HepG2 (cell line): ENCODE results near the gene ARL3. TPM values are rescaled to one million over a fixed set of nuclear protein-coding genes. Genes with fewer than 3 reads are reported as not detected.

Experiments used
- ARID5B ChIP-seq: IDR thresholded peaks from 2 replicates; pipeline ENCODE4 v1.4.0; 2020; ENCODE audit warnings: mild to moderate bottlenecking, missing genetic modification reagents
- KLF12 ChIP-seq: sonication (generic); formaldehyde crosslinking; IDR thresholded peaks from 2 replicates; pipeline ENCODE4 v1.4.0; 2020; ENCODE audit warnings: missing genetic modification reagents, borderline replicate concordance
- MIER3 ChIP-seq: IDR thresholded peaks from 2 replicates; pipeline ENCODE4 v1.6.1; 2016; ENCODE audit warnings: missing compliant biosample characterization, borderline replicate concordance
- NR2C2 ChIP-seq: sonication (generic); formaldehyde crosslinking; IDR thresholded peaks from 2 replicates; pipeline ENCODE4 v1.4.0; 2020; ENCODE audit warnings: missing genetic modification reagents, mild to moderate bottlenecking, moderate library complexity, borderline replicate concordance
- PRDM10 ChIP-seq: sonication (generic); formaldehyde crosslinking; IDR thresholded peaks from 2 replicates; pipeline ENCODE4 v1.4.0; 2020; ENCODE audit warnings: low read depth, missing genetic modification reagents
- RERE ChIP-seq: IDR thresholded peaks from 2 replicates; pipeline ENCODE4 v1.6.1; 2016; ENCODE audit warnings: low read depth, missing genetic modification reagents, missing compliant biosample characterization
- STAT6 ChIP-seq: sonication (generic); formaldehyde crosslinking; IDR thresholded peaks from 2 replicates; pipeline ENCODE4 v1.4.0; 2020; ENCODE audit warnings: missing genetic modification reagents, mild to moderate bottlenecking, borderline replicate concordance
- ZNF232 ChIP-seq: sonication (generic); formaldehyde crosslinking; IDR thresholded peaks from 2 replicates; pipeline ENCODE4 v1.4.0; 2020; ENCODE audit warnings: missing genetic modification reagents, borderline replicate concordance
- ZNF335 ChIP-seq: sonication (generic); formaldehyde crosslinking; IDR thresholded peaks from 2 replicates; pipeline ENCODE4 v1.4.0; 2020; ENCODE audit warnings: missing genetic modification reagents
- ZNF614 ChIP-seq: IDR thresholded peaks from 2 replicates; pipeline ENCODE4 v1.6.1; 2018; ENCODE audit warnings: missing biosample characterization, missing genetic modification reagents, inconsistent platforms, borderline replicate concordance
- polyA plus RNA-seq, 8 experiments: library from polyadenylated mRNA; depleted of rRNA in 3 of 8; stranded (reverse) in 7 of 8; unstranded in 1 of 8; fragments of >200 nt; fragmentation: Illumina TruSeq in 4 of 8; extraction: Trizol in 4 of 8; gene quantifications; 2 replicates each; pipeline versions ENCODE4 v1.2.1 to v1.2.3, GENCODE V29; 2011 to 2016; ENCODE audit warnings: low read depth in 4 of 8, missing spikeins in 1 of 8, mixed read lengths in 1 of 8; ENCODE audit not compliant: insufficient read depth in 1 of 8
- total RNA-seq, 5 experiments: library from RNA; depleted of rRNA; stranded (reverse); fragments of >200 nt; fragmentation: Illumina TruSeq; extraction: Trizol; gene quantifications; 2 replicates each; pipeline ENCODE4 v1.2.3, GENCODE V29; 2016; ENCODE audit warnings: low read depth in 1 of 5

ARL3 gene
- total and polyA plus RNA-seq, 2 of the 13 experiments (the other 11 are each of a cell fraction or from before 2014, with no cell fraction given), result 5.2 to 6.6 TPM

GRCh38 chr10:102641880-102642735 lies 72.1 kb downstream of the ARL3 start (continued):
- peak; percentile 42; the same call in 1 of the 2 replicates for TF ChIP-seq ARID5B (CRISPR knock-in tag)
- peak; percentile 53; the same call in 1 of the 2 replicates for TF ChIP-seq STAT6 (CRISPR knock-in tag)
- TF ChIP-seq ZNF335 (CRISPR knock-in tag), result no peak
- TF ChIP-seq PRDM10 (CRISPR knock-in tag), result peak; percentile 38; the same call in 1 of the 2 replicates
- no peak for TF ChIP-seq RERE (CRISPR knock-in tag)
- TF ChIP-seq KLF12, result peak; percentile 43; the same call in 1 of the 2 replicates
- TF ChIP-seq MIER3 (CRISPR knock-in tag), result peak; percentile 49; the same call in 1 of the 2 replicates
- no peak for TF ChIP-seq NR2C2 (CRISPR knock-in tag)
- TF ChIP-seq ZNF232 (CRISPR knock-in tag), result no peak
- TF ChIP-seq ZNF614 (CRISPR knock-in tag), result 0 out of 2 replicates have a peak, but pooled peaks have one; percentile 42
